Measurements from ENCODE around the gene GNPAT.

The GNPAT gene

DNA sequence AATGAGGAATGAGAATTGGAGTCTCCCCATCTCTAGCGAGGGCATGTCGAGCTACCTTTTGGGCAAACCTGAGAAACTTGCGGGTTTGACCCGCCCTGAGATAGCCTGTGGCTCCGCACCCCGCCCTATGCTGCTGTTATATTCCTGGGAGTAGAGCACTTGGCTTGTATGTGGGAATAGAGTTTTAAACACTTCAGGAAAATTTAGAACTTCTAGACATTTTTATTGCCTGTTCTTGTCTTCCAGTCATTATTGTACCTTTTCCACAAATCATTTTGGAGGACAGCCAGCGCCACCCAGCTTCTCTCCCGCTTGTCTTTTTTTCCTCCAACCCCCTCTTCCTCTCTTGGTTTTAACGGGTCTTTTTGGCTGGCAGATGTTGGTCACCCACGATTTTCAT lies 738 bp downstream of the GNPAT start:
- peak overlapping the region; percentile 67 for H3K4me3 ChIP-seq (ENCODE audit: low read depth, low read length)
- in situ Hi-C loops (cut with HindIII; ENCODE audit: low sequenced_read_pairs): no loop called here
- TF ChIP-seq, protein P1, sequence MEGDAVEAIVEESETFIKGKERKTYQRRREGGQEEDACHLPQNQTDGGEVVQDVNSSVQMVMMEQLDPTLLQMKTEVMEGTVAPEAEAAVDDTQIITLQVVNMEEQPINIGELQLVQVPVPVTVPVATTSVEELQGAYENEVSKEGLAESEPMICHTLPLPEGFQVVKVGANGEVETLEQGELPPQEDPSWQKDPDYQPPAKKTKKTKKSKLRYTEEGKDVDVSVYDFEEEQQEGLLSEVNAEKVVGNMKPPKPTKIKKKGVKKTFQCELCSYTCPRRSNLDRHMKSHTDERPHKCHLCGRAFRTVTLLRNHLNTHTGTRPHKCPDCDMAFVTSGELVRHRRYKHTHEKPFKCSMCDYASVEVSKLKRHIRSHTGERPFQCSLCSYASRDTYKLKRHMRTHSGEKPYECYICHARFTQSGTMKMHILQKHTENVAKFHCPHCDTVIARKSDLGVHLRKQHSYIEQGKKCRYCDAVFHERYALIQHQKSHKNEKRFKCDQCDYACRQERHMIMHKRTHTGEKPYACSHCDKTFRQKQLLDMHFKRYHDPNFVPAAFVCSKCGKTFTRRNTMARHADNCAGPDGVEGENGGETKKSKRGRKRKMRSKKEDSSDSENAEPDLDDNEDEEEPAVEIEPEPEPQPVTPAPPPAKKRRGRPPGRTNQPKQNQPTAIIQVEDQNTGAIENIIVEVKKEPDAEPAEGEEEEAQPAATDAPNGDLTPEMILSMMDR (IDR thresholded peaks at IDR 0.05; ENCODE audit: low read depth, low read length, missing control alignments): no peak
- no peak for DNase-seq (ENCODE audit: low read depth)

DNA sequence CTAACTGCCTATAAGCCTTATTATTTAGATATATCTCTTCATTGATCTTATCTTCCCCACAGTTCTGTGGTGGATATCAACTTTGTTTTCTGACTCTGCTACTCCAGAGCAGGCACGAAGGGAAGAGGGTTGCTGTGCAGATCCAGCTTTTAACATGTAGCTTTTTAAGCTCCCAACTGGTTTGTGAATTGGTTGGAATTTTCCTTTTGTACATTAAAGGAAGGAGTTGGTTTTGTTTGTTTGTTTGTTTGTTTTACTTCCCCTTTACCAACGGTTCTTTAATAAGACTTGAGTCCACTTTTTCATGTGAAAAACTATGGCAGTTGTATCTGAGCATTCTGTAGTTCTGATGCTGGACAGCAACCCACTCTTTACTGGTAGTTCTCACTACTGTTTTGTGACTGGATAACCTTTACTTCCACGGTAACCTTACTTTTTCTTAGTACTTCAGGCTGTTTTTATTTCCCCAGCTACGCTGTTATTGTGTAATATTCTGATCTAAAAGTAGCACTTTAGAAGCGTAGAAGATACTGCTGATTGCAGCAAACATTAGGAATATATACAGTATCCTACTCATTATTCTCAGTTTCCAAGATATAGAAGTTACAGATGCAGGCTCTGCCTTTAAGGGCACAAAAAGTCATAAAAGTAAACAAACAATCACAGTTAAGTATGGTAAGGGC lies 1.6 kb downstream of the GNPAT start:
- peak; percentile 5 for DNase-seq (ENCODE audit: low read depth)
- TF ChIP-seq, protein P1 (IDR thresholded peaks at IDR 0.05; ENCODE audit: low read depth, low read length, missing control alignments): no peak
- peak overlapping the region; percentile 67 for H3K4me3 ChIP-seq (ENCODE audit: low read depth, low read length)
- in situ Hi-C loops (cut with HindIII; ENCODE audit: low sequenced_read_pairs): no loop called here

DNA sequence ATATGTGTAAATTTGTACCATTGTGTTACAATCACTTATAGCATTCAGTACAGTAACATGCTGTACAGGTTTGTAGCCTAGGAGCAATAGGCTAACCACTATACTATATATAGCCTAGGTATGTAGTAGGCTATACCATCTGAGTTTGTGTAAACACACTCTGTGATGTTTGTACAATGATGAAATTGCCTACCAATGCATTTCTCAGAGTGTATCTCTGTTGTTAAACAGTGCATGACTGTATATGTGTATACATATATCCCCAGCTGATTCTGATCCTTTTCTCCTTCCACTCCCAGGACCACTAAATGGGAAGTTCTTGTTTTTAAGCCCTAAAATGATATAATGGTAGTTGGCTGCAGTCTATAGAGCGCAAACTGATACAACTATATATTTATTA lies 7.8 kb downstream of the GNPAT start:
- TF ChIP-seq, protein P1 (IDR thresholded peaks at IDR 0.05; ENCODE audit: low read depth, low read length, missing control alignments): no peak
- no peak for DNase-seq (ENCODE audit: low read depth)
- in situ Hi-C loops (cut with HindIII; ENCODE audit: low sequenced_read_pairs): no loop called here
- no peak overlapping the region for H3K4me3 ChIP-seq (ENCODE audit: low read depth, low read length)

DNA sequence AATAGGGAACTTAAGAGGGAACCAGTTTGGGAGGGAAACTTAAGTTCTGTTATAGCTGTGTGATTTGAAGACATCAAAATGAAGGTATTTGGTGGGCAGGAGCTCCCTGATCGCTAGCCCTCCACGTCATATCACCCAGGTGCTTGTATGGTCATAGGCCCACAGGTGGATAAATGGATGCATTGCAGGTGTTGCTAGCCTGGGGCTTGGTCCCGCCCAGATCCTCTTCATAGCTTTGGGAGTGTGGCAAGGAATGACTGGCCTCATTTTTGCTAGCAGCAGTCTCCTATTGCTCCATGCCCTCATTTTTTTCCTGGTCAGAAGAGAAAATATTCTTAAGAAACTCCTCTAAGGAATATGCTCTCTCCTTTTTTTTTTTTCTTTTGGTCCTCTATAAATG lies 11.3 kb downstream of the GNPAT start:
- no peak overlapping the region for H3K4me3 ChIP-seq (ENCODE audit: low read depth, low read length)
- no peak for DNase-seq (ENCODE audit: low read depth)
- TF ChIP-seq, protein P1 (IDR thresholded peaks at IDR 0.05; ENCODE audit: low read depth, low read length, missing control alignments): no peak
- in situ Hi-C loops (cut with HindIII; ENCODE audit: low sequenced_read_pairs): no loop called here

DNA sequence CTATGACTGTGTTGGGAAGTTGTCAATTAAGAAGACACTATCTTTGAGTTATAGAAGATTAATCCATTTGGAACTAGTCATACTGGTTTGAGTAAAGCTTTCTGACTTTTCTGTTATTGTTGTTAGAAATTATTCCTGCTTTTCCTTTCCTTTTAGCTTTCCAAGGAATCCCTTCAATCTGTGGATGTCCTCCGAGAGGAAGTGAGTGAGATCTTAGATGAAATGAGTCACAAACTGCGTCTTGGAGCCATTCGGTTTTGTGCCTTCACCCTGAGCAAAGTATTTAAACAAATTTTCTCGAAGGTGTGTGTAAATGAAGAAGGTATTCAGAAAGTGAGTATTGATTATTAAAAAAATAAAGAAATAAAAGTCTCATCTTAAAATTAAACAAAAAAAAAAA lies 19.3 kb downstream of the GNPAT start:
- DNase-seq (ENCODE audit: low read depth): no peak
- TF ChIP-seq, protein P1 (IDR thresholded peaks at IDR 0.05; ENCODE audit: low read depth, low read length, missing control alignments): no peak
- in situ Hi-C loops (cut with HindIII; ENCODE audit: low sequenced_read_pairs): no loop called here
- no peak overlapping the region for H3K4me3 ChIP-seq (ENCODE audit: low read depth, low read length)

DNA sequence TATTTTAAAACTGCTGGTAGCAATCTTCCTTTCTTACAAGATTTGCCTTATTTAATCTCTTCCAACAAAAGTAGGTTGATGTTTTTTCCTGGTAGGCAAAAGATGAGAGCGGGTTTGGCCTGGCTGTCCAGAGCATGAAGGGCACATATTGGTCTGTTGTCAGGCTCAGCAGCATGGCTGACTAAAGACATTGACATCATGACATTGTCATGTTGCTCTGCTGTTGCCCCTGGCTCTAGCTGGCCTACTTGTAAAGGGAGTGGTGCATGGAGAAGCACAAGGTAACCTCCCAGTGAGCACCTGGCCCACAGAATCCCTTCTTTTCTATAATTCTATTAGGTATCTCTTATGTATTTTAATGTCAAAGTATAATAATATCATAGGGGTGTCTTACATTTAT lies 23.6 kb downstream of the GNPAT start:
- H3K4me3 ChIP-seq (ENCODE audit: low read depth, low read length): no peak overlapping the region
- DNase-seq (ENCODE audit: low read depth): no peak
- in situ Hi-C loops (cut with HindIII; ENCODE audit: low sequenced_read_pairs): no loop called here
- TF ChIP-seq, protein P1 (IDR thresholded peaks at IDR 0.05; ENCODE audit: low read depth, low read length, missing control alignments): no peak
